ENCODE results near the gene NPAS2.
A peak's percentile ranks its signal among the peaks of the same experiment; 100 is the strongest.

NPAS2 gene

GRCh38 chr2:101012054-101012705 is 192.2 kb downstream of the NPAS2 start:
- Histone ChIP-seq H3K9me3 (ENCODE audit: control insufficient read depth, insufficient read depth, low read depth, low read length) (no peaks in the 10 kb centered on the region), H3K4me1 (ENCODE audit: control insufficient read depth, insufficient read depth, low read length) (no peaks in the 10 kb centered on the region), H3K27me3 (ENCODE audit: control insufficient read depth, insufficient read depth, low read length) (no peaks in the 10 kb centered on the region), H3K27ac (ENCODE audit: low read depth, low read length) (no peak overlapping the region), H3K36me3 (ENCODE audit: control insufficient read depth, insufficient read depth, low read length) (peaks cover 63% of the 10 kb centered on the region), H3K9ac (ENCODE audit: low read length) (no peak overlapping the region), H3K4me3 (ENCODE audit: low read depth, low read length) (no peak overlapping the region)

DNA sequence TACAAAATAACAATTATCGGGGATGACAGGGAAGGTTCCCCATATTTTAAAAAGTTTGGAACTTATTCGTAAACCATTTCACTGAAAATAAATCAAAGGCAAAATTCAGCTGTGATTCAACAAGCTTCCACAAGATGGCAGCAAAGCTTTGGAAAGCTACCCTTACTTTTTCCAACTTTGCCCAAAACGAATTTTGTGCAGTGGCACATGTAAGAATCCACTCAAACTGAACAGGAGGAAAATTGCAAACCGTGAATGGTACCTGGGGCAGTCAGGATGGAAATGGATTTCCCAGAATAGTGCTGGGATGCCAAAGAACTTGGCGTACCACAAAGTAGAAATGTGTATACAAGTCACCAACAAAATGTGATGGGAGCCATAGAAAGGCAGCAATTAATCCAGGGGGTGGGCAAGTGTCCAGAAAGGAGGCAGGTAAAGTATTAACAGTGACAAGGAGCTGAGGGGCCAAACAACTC is 192.8 kb downstream of the NPAS2 start:
- H3K36me3 ChIP-seq (ENCODE audit: control insufficient read depth, insufficient read depth, low read length): peaks cover 62% of the 10 kb centered on the region

GRCh38 chr2:101014264-101014857 is 194.4 kb downstream of the NPAS2 start:
- Histone ChIP-seq H3K9ac (ENCODE audit: low read length) (no peak overlapping the region), H3K4me3 (ENCODE audit: low read depth, low read length) (no peak overlapping the region), H3K27ac (ENCODE audit: low read depth, low read length) (no peak overlapping the region), H3K9me3 (ENCODE audit: control insufficient read depth, insufficient read depth, low read depth, low read length) (no peaks in the 10 kb centered on the region), H3K4me1 (ENCODE audit: control insufficient read depth, insufficient read depth, low read length) (no peaks in the 10 kb centered on the region), H3K27me3 (ENCODE audit: control insufficient read depth, insufficient read depth, low read length) (no peaks in the 10 kb centered on the region), H3K36me3 (ENCODE audit: control insufficient read depth, insufficient read depth, low read length) (peaks cover 60% of the 10 kb centered on the region)

More for the DNA sequence above, 192.8 kb downstream of the NPAS2 start:
- Histone ChIP-seq H3K9ac (ENCODE audit: low read length) (no peak overlapping the region), H3K4me1 (ENCODE audit: control insufficient read depth, insufficient read depth, low read length) (no peaks in the 10 kb centered on the region), H3K27ac (ENCODE audit: low read depth, low read length) (no peak overlapping the region), H3K27me3 (ENCODE audit: control insufficient read depth, insufficient read depth, low read length) (no peaks in the 10 kb centered on the region), H3K4me3 (ENCODE audit: low read depth, low read length) (no peak overlapping the region), H3K9me3 (ENCODE audit: control insufficient read depth, insufficient read depth, low read depth, low read length) (no peaks in the 10 kb centered on the region)

- Histone ChIP-seq H3K9ac (ENCODE audit: low read length) (no peak overlapping the region), H3K4me3 (ENCODE audit: low read depth, low read length) (no peak overlapping the region), H3K4me1 (ENCODE audit: control insufficient read depth, insufficient read depth, low read length) (no peaks in the 10 kb centered on the region), H3K27me3 (ENCODE audit: control insufficient read depth, insufficient read depth, low read length) (no peaks in the 10 kb centered on the region), H3K36me3 (ENCODE audit: control insufficient read depth, insufficient read depth, low read length) (peaks cover 66% of the 10 kb centered on the region), H3K27ac (ENCODE audit: low read depth, low read length) (no peak overlapping the region), H3K9me3 (ENCODE audit: control insufficient read depth, insufficient read depth, low read depth, low read length) (no peaks in the 10 kb centered on the region)
Measured at GRCh38 chr2:101017371-101017770, 197.4 kb downstream of the NPAS2 start.

DNA sequence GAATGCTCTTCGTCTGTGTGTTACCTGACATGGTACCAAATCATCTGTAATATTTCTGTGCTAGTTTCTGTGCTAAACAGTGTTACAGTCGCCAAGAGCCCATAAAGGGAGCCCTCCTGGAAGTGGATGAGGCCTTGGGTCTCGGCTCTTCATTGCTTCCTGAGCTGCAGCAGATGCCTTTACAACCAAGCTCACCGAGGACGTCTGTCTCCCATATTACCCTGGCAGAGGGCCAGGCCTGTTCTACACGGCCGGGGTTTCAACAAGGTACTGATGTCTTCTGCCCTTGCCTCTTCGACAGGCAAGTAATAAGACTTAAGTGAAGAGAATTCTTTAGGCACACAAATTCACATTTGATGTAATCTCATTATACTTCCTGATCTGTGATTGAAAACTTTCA is 199.0 kb downstream of the NPAS2 start:
- Histone ChIP-seq H3K4me1 (ENCODE audit: control insufficient read depth, insufficient read depth, low read length) (no peaks in the 10 kb centered on the region), H3K4me3 (ENCODE audit: low read depth, low read length) (no peak overlapping the region), H3K27ac (ENCODE audit: low read depth, low read length) (no peak overlapping the region), H3K36me3 (ENCODE audit: control insufficient read depth, insufficient read depth, low read length) (peaks cover 59% of the 10 kb centered on the region), H3K27me3 (ENCODE audit: control insufficient read depth, insufficient read depth, low read length) (no peaks in the 10 kb centered on the region), H3K9me3 (ENCODE audit: control insufficient read depth, insufficient read depth, low read depth, low read length) (no peaks in the 10 kb centered on the region), H3K9ac (ENCODE audit: low read length) (no peak overlapping the region)

GRCh38 chr2:101022221-101022620 is 202.3 kb downstream of the NPAS2 start:
- Histone ChIP-seq H3K27ac (ENCODE audit: low read depth, low read length) (no peak overlapping the region), H3K4me1 (ENCODE audit: control insufficient read depth, insufficient read depth, low read length) (peaks cover 21% of the 10 kb centered on the region), H3K9ac (ENCODE audit: low read length) (no peak overlapping the region), H3K27me3 (ENCODE audit: control insufficient read depth, insufficient read depth, low read length) (no peaks in the 10 kb centered on the region), H3K4me3 (ENCODE audit: low read depth, low read length) (no peak overlapping the region), H3K36me3 (ENCODE audit: control insufficient read depth, insufficient read depth, low read length) (peaks cover 50% of the 10 kb centered on the region), H3K9me3 (ENCODE audit: control insufficient read depth, insufficient read depth, low read depth, low read length) (no peaks in the 10 kb centered on the region)

DNA sequence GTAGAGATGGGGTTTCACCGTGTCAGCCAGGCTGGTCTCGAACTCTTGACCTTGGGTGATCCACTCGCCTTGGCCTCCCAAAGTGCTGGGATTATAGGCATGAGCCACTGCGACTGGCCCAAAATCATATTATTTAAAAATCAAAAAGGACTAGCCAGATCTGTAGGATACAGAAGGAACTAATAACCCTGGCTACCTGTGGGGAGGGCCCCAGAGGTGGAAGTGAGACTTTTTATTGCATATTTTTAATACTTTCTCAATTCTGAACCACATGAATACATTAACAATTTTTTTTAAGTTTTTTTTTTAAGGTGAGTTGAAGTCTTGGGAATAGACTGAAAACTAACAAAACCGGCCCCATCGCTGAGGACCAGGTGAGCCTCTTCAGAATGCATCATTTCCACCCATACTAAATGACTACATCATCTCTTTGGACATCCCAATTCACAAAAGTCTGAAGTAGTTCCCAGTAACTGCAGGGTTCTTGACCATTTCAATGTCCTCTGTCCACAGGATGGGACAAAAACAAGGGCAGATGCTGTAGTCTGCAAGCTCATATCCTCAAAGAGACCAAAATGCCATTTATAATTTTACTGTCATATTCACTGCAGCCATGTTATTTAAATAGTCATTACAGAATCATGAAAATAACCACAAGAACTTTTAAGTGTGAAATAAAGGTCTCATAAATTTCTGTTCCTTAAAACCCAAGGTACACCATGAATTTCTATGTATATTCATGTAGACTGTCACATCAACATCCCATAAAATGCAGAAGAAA is 203.6 kb downstream of the NPAS2 start:
- Histone ChIP-seq H3K4me3 (ENCODE audit: low read depth, low read length) (no peak overlapping the region), H3K27me3 (ENCODE audit: control insufficient read depth, insufficient read depth, low read length) (no peaks in the 10 kb centered on the region), H3K9ac (ENCODE audit: low read length) (no peak overlapping the region), H3K4me1 (ENCODE audit: control insufficient read depth, insufficient read depth, low read length) (peaks cover 22% of the 10 kb centered on the region), H3K36me3 (ENCODE audit: control insufficient read depth, insufficient read depth, low read length) (peaks cover 43% of the 10 kb centered on the region), H3K27ac (ENCODE audit: low read depth, low read length) (no peak overlapping the region), H3K9me3 (ENCODE audit: control insufficient read depth, insufficient read depth, low read depth, low read length) (no peaks in the 10 kb centered on the region)

DNA sequence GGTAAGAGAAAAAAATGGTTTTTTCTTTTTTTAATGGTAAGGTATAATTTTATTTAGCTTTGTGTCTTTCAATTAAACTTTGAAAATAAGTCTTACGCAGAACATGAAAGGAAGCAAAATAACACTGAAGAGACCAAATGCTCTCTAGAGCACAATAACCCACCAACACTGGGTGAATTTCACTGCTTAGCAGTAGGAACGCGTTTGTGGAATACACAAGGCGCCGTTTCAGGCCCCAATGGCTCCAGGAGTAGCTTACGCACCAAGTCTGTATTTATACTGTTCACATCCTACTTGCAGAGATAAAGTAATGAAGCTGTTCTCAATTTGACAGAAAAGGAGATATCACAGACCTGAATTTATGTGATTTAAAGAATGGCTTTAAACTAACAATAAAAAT is 205.6 kb downstream of the NPAS2 start:
- no peaks in the 10 kb centered on the region for H3K9me3 ChIP-seq (ENCODE audit: control insufficient read depth, insufficient read depth, low read depth, low read length)
- no peak overlapping the region for H3K9ac ChIP-seq (ENCODE audit: low read length)
- peak overlapping the region; percentile 24; the same call in 1 of the 2 replicates for H3K27ac ChIP-seq (ENCODE audit: low read depth, low read length)
- H3K4me3 ChIP-seq (ENCODE audit: low read depth, low read length): no peak overlapping the region
- peaks cover 22% of the 10 kb centered on the region for H3K4me1 ChIP-seq (ENCODE audit: control insufficient read depth, insufficient read depth, low read length)
- H3K36me3 ChIP-seq (ENCODE audit: control insufficient read depth, insufficient read depth, low read length): peaks cover 34% of the 10 kb centered on the region
- H3K27me3 ChIP-seq (ENCODE audit: control insufficient read depth, insufficient read depth, low read length): no peaks in the 10 kb centered on the region

- no peak overlapping the region for H3K4me3 ChIP-seq (ENCODE audit: low read depth, low read length)
- no peaks in the 10 kb centered on the region for H3K9me3 ChIP-seq (ENCODE audit: control insufficient read depth, insufficient read depth, low read depth, low read length)
- peaks cover 30% of the 10 kb centered on the region for H3K36me3 ChIP-seq (ENCODE audit: control insufficient read depth, insufficient read depth, low read length)
- peaks cover 22% of the 10 kb centered on the region for H3K4me1 ChIP-seq (ENCODE audit: control insufficient read depth, insufficient read depth, low read length)
- no peak overlapping the region for H3K9ac ChIP-seq (ENCODE audit: low read length)
- H3K27ac ChIP-seq (ENCODE audit: low read depth, low read length): peak overlapping the region; percentile 24; the same call in 1 of the 2 replicates
- H3K27me3 ChIP-seq (ENCODE audit: control insufficient read depth, insufficient read depth, low read length): no peaks in the 10 kb centered on the region
Measured at GRCh38 chr2:101026253-101026701, 206.3 kb downstream of the NPAS2 start.

GRCh38 chr2:101026923-101027469 is 207.1 kb downstream of the NPAS2 start:
- no peaks in the 10 kb centered on the region for H3K27me3 ChIP-seq (ENCODE audit: control insufficient read depth, insufficient read depth, low read length)
- H3K4me3 ChIP-seq (ENCODE audit: low read depth, low read length): no peak overlapping the region
- H3K4me1 ChIP-seq (ENCODE audit: control insufficient read depth, insufficient read depth, low read length): peaks cover 22% of the 10 kb centered on the region
- no peak overlapping the region for H3K27ac ChIP-seq (ENCODE audit: low read depth, low read length)
- no peaks in the 10 kb centered on the region for H3K9me3 ChIP-seq (ENCODE audit: control insufficient read depth, insufficient read depth, low read depth, low read length)
- H3K36me3 ChIP-seq (ENCODE audit: control insufficient read depth, insufficient read depth, low read length): peaks cover 23% of the 10 kb centered on the region
- H3K9ac ChIP-seq (ENCODE audit: low read length): no peak overlapping the region

GRCh38 chr2:101027852-101028251 is 207.9 kb downstream of the NPAS2 start:
- Histone ChIP-seq H3K4me3 (ENCODE audit: low read depth, low read length) (no peak overlapping the region), H3K9ac (ENCODE audit: low read length) (no peak overlapping the region), H3K36me3 (ENCODE audit: control insufficient read depth, insufficient read depth, low read length) (peaks cover 19% of the 10 kb centered on the region), H3K27ac (ENCODE audit: low read depth, low read length) (no peak overlapping the region), H3K9me3 (ENCODE audit: control insufficient read depth, insufficient read depth, low read depth, low read length) (no peaks in the 10 kb centered on the region), H3K27me3 (ENCODE audit: control insufficient read depth, insufficient read depth, low read length) (no peaks in the 10 kb centered on the region), H3K4me1 (ENCODE audit: control insufficient read depth, insufficient read depth, low read length) (peaks cover 22% of the 10 kb centered on the region)

Data from HUES6 (cell line).